GM18498 (cell line): ENCODE data around the gene PTGER3.

Source experiments
- ATAC-seq: cut with Tn5 transposase; IDR thresholded peaks from one replicate; pipeline ENCODE4 v1.9.1; 2021; ENCODE audit warnings: mild to moderate bottlenecking, moderate library complexity; ENCODE audit not compliant: unreplicated experiment

Gene PTGER3

GRCh38 chr1:71047635-71048607 is at the start of gene PTGER3:
Gene PTGER3 (minus strand): TSS chr1:71047816. CDS start chr1:71047577, 239 bp downstream.
- no peak for ATAC-seq

- no peak for ATAC-seq
These were observed 47.3 kb upstream of the PTGER3 start for GRCh38 chr1:71094913-71095312.

- ATAC-seq: no peak
These were observed 46.3 kb upstream of the PTGER3 start for GRCh38 chr1:71093938-71094337.

GRCh38 chr1:71089536-71090270 is 42.1 kb upstream of the PTGER3 start:
- no peak for ATAC-seq

GRCh38 chr1:71088645-71089287 is 41.1 kb upstream of the PTGER3 start:
- no peak for ATAC-seq

GRCh38 chr1:71087713-71088112 is 40.1 kb upstream of the PTGER3 start:
- no peak for ATAC-seq

GRCh38 chr1:71087060-71087459 is 39.4 kb upstream of the PTGER3 start:
- ATAC-seq: no peak

GRCh38 chr1:71086331-71086730 is 38.7 kb upstream of the PTGER3 start:
- ATAC-seq: no peak

GRCh38 chr1:71083271-71083670 is 35.7 kb upstream of the PTGER3 start:
- ATAC-seq: no peak

- no peak for ATAC-seq
These were observed 34.1 kb upstream of the PTGER3 start for GRCh38 chr1:71081697-71082080.

GRCh38 chr1:71080739-71081696 is 33.4 kb upstream of the PTGER3 start, which contains the start of gene ZRANB2:
Gene ZRANB2 (minus strand): TSS chr1:71081035. CDS start chr1:71080995, 40 bp downstream.
- peak; percentile 99 for ATAC-seq

- peak; percentile 15 for ATAC-seq
These were observed 32.7 kb upstream of the PTGER3 start for GRCh38 chr1:71080230-71080738.

GRCh38 chr1:71074681-71075080 is 27.1 kb upstream of the PTGER3 start:
- ATAC-seq: peak; percentile 64

GRCh38 chr1:71072273-71072672 is 24.7 kb upstream of the PTGER3 start:
- ATAC-seq: no peak

GRCh38 chr1:71071720-71072119 is 24.1 kb upstream of the PTGER3 start:
- ATAC-seq: no peak

GRCh38 chr1:71068325-71069240 is 21.0 kb upstream of the PTGER3 start:
- ATAC-seq: peak; percentile 91

GRCh38 chr1:71054791-71055190 is 7.2 kb upstream of the PTGER3 start:
- ATAC-seq: no peak

- ATAC-seq: no peak
These were observed 6.7 kb upstream of the PTGER3 start for GRCh38 chr1:71054281-71054731.

- no peak for ATAC-seq
These were observed 6.1 kb upstream of the PTGER3 start for GRCh38 chr1:71053758-71054157.
